GM23248 (cell line): Measurements from ENCODE around the gene APOM.

Source experiments
- EZH2 ChIP-seq: fragments of 200-600 bp; sonication (generic); IDR thresholded peaks from 2 replicates; pipeline ENCODE4 v1.6.1; 2018; ENCODE audit warnings: antibody characterized with exemption, mild to moderate bottlenecking; ENCODE audit not compliant: insufficient read depth, poor library complexity, severe bottlenecking
- EZH2phosphoT487 ChIP-seq: fragments of 200-600 bp; sonication (generic); IDR thresholded peaks from 2 replicates; pipeline ENCODE4 v1.6.1; 2018; ENCODE audit warnings: antibody characterized with exemption, moderate library complexity, mild to moderate bottlenecking, low read depth; ENCODE audit not compliant: insufficient read depth

DNA sequence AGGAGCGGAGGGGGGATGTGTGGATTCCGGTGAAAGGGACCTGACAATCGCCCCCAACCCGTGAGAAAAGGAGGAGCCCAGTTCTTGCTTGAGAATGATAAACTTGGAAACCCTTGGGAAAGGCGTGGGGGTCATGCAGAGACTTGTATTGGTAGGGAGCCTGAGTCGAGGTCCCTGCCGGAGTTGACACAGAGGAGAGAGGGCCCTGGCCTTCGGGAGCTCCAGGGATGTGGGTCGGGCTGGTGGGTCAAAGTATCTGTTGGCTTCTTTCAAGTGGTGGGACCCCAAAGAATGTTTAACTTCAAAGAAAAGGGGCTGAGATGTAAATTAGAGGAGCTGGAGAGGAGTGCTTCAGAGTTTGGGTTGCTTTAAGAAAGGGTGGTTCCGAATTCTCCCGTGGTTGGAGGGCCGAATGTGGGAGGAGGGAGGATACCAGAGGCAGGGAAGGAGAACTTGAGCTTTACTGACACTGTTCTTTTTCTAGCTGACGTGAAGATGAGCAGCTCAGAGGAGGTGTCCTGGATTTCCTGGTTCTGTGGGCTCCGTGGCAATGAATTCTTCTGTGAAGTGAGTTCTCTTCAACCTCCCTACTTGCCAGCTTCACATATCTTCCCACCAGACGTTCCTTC lies 10.8 kb downstream of the APOM start:
- TF ChIP-seq EZH2phosphoT487 (no peak), EZH2 (no peak)
